Skeletal muscle tissue (tissue), 4 donors: Measurements from ENCODE around the gene PRDM11. TPM values are rescaled to one million over a fixed set of nuclear protein-coding genes. Genes with fewer than 3 reads are reported as not detected.

Experiments
- H3K27ac ChIP-seq: one replicate; pipeline ENCODE4 v1.7.0; 2013; ENCODE audit warnings: mild to moderate bottlenecking, low read depth, low read length, inconsistent platforms
- H3K27me3 ChIP-seq, 3 donors: one replicate each; pipeline ENCODE4 v1.7.0; 2013; ENCODE audit warnings: low read length in 3 of 3; ENCODE audit not compliant: control insufficient read depth in 3 of 3, insufficient read depth in 3 of 3
- H3K36me3 ChIP-seq, 3 donors: one replicate each; pipeline ENCODE4 v1.7.0; 2013; ENCODE audit warnings: low read length in 3 of 3; ENCODE audit not compliant: control insufficient read depth in 3 of 3, insufficient read depth in 3 of 3
- H3K4me1 ChIP-seq, 3 donors: one replicate each; pipeline ENCODE4 v1.7.0; 2013; ENCODE audit warnings: low read length in 3 of 3, mild to moderate bottlenecking in 3 of 3; ENCODE audit not compliant: control insufficient read depth in 3 of 3, insufficient read depth in 3 of 3
- H3K4me3 ChIP-seq, 3 donors: one replicate each; pipeline ENCODE4 v1.7.0; 2013; ENCODE audit warnings: low read length in 3 of 3
- H3K9ac ChIP-seq, 3 donors: one replicate each; pipeline ENCODE4 v1.7.0; 2013; ENCODE audit warnings: low read length in 3 of 3, mild to moderate bottlenecking in 3 of 3, moderate library complexity in 2 of 3, low read depth in 1 of 3
- H3K9me3 ChIP-seq, 3 donors: one replicate each; pipeline ENCODE4 v1.7.0; 2013; ENCODE audit warnings: low read length in 3 of 3; ENCODE audit not compliant: control insufficient read depth in 3 of 3
- total RNA-seq: library from RNA; depleted of rRNA; stranded (reverse); fragments of >200 nt; gene quantifications from one replicate; pipeline ENCODE4 v1.2.3, GENCODE V29; 2014
- donor health status: Osteomylitis.

The PRDM11 gene
- total RNA-seq, 1 donor from 2014 or later: 9.4 TPM

DNA sequence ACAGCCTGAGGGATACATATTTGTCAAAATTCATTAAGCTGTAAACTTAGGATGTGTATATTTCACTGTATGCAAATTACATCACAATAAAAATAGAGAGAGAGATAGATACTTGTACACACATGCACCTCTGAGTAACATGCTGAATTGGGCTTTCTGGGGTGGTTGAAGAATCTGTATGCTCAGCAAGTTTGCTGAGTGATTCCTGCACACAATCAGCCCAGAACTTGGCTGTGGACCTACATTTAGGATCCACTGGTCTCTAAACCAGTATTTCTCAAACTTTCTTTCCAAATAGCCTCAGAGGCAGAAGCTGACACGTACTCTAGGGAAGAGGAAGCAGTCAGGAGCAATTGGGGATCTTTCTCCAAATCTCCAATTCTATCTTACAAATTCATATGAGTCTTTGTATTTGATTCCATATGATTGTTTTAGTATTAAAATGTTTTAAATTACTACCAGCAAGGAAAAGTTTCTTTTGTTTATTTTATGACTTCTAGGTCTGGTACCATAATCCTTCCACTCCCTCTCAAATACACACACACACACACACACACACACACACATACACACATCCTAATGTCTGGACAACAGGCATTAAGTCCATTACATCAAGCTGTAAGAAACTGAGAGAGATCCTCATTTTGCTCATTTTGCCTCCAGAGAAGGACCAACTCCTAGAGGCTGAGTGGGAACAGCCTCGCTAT lies 119.7 kb downstream of the PRDM11 start:
- H3K4me3 ChIP-seq: no peak overlapping the region
- H3K9ac ChIP-seq: no peak overlapping the region
- H3K27me3 ChIP-seq: peaks cover 10 to 34% (median 23%) of the 10 kb centered on the region in 3 donors
- H3K36me3 ChIP-seq: no peaks in the 10 kb centered on the region
- H3K27ac ChIP-seq: no peak overlapping the region
- no peaks in the 10 kb centered on the region for H3K4me1 ChIP-seq
- no peaks in the 10 kb centered on the region for H3K9me3 ChIP-seq

DNA sequence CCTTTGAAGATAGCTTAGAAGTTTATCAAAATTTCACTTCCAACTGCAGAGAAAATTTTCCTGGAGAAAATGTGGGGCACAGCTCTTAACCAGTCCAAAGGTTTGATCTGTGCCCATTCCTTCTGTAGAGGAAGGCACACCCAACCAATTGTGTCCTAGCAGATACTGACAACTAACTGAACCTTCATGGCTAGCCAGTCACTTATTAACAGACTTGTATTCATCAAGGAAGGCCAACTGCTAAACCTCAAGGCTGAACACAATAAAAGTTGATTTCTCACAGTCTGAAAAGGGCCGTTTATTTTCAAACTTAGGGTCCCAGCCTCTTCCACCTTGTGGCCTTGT lies 120.2 kb downstream of the PRDM11 start:
- Histone ChIP-seq H3K9me3 (no peaks in the 10 kb centered on the region), H3K9ac (no peak overlapping the region), H3K27me3 (peaks cover 10 to 34% (median 23%) of the 10 kb centered on the region in 3 donors), H3K4me1 (no peaks in the 10 kb centered on the region), H3K4me3 (no peak overlapping the region), H3K27ac (no peak overlapping the region), H3K36me3 (no peaks in the 10 kb centered on the region)

DNA sequence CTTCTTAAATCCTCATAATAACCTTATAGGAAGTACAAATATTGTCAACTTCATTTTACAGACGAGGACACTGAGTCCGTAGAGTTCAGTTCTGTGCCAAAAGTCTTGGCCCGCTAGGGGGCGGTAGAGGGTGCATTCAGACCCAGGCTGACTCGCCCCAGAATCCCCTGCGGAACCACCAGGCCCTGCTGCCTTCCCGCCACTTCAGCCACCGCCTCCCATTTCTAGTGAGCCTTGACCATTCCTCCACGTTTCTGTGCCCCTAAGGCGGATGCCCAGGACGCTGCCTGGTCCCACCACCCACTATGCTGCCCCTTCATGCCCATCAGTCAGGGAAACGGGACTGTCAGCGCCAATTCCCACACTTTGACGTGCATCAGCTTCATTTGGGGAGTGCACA lies 120.6 kb downstream of the PRDM11 start:
- Histone ChIP-seq H3K9ac (no peak overlapping the region), H3K9me3 (no peaks in the 10 kb centered on the region), H3K4me3 (no peak overlapping the region), H3K4me1 (no peaks in the 10 kb centered on the region), H3K27me3 (peaks cover 10 to 34% (median 23%) of the 10 kb centered on the region in 3 donors), H3K27ac (no peak overlapping the region), H3K36me3 (no peaks in the 10 kb centered on the region)

- Histone ChIP-seq H3K27ac (no peak overlapping the region), H3K9me3 (no peaks in the 10 kb centered on the region), H3K36me3 (no peaks in the 10 kb centered on the region), H3K9ac (no peak overlapping the region), H3K4me3 (no peak overlapping the region), H3K4me1 (no peaks in the 10 kb centered on the region), H3K27me3 (peaks cover 10 to 33% (median 22%) of the 10 kb centered on the region in 3 donors)
Measured at GRCh38 chr11:45267652-45268299, 121.3 kb downstream of the PRDM11 start.

DNA sequence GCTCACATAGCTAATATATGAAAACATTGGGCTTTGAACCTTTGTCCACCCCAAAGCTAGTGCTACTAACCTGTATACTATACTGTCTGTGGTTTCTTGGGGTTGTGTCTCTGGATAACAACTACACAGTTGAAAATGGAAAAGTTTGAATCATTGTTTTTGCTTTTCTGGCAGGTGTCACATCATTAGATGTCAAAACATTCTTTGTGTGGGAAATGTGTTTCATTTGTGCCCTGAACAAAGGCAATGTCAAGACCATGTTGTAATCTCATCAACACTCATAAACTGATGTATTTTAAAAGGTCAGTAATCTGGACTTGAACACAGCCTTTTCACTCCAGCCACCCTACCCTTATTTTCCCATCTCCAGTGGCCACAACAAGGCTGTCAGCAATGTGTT lies 123.2 kb downstream of the PRDM11 start:
- no peak overlapping the region for H3K9ac ChIP-seq
- H3K27me3 ChIP-seq: peaks cover 10 to 24% (median 18%) of the 10 kb centered on the region in 3 donors

DNA sequence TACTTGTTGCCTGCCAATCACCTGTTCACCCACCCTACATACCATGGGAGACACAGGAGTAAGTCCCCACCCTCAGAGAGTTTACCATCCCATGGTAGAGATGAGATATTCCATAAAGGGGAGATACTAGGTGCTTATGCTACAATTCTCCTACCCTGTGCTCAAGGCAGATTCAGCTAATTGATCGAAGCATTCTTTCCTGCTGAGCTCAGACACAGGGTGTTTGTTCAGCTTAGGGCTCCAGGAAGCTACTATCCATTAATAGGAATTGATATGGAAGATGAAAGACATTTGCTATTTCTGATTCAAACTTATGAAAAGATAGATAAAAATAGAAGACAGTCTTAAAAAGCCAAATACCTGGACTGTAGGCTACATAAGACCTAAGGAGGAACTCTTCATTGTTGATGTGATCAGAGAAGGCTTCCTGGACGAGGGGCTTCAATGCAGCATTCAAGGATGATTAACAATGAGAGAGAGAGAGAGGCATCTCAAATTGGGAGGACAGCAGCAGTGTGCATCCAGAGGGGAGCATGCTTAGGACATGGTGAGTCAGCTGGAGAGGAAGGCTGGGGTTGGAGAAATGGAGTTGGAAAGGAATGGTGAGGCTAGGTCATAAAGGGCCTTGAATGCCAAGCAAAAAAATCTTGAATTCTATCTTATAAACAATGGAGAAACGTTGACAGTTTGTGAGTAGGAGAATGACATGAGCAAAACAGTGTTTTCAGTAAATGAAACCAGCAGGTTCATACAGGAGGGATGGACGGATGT lies 124.7 kb downstream of the PRDM11 start:
- Histone ChIP-seq H3K9me3 (no peaks in the 10 kb centered on the region), H3K27me3 (peaks cover 6 to 18% (median 18%) of the 10 kb centered on the region in 3 donors)

More for the DNA sequence above, 123.2 kb downstream of the PRDM11 start:
- H3K9me3 ChIP-seq: no peaks in the 10 kb centered on the region
- no peaks in the 10 kb centered on the region for H3K36me3 ChIP-seq
- no peaks in the 10 kb centered on the region for H3K4me1 ChIP-seq
- no peak overlapping the region for H3K27ac ChIP-seq
- no peak overlapping the region for H3K4me3 ChIP-seq

DNA sequence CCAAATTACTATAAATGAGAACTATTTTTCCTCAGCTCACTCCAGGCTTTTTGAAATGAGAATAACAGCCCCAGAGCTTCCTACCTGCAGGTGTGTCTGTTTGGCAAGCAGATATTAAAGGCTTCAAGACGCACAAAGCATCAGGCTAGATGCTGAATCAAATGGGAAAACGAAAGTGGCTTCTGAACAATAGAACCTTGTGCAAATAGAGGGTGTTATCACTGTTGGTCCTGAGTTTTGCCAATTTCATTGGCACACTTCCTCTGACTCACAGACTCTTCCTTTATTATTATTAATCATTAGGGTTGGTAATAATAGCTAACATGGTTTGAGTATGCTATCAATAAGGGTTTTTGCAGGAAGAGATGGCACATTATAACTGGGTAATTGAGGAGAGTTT lies 126.3 kb downstream of the PRDM11 start:
- H3K4me3 ChIP-seq: no peak overlapping the region
- no peaks in the 10 kb centered on the region for H3K36me3 ChIP-seq
- H3K27ac ChIP-seq: no peak overlapping the region
- peaks cover 6 to 13% (median 11%) of the 10 kb centered on the region in 3 donors for H3K27me3 ChIP-seq
- H3K9ac ChIP-seq: no peak overlapping the region
- no peaks in the 10 kb centered on the region for H3K4me1 ChIP-seq
- H3K9me3 ChIP-seq: no peaks in the 10 kb centered on the region

More for the DNA sequence above, 124.7 kb downstream of the PRDM11 start:
- no peak overlapping the region for H3K4me3 ChIP-seq
- no peak overlapping the region for H3K9ac ChIP-seq
- H3K27ac ChIP-seq: no peak overlapping the region
- no peaks in the 10 kb centered on the region for H3K4me1 ChIP-seq
- H3K36me3 ChIP-seq: no peaks in the 10 kb centered on the region

DNA sequence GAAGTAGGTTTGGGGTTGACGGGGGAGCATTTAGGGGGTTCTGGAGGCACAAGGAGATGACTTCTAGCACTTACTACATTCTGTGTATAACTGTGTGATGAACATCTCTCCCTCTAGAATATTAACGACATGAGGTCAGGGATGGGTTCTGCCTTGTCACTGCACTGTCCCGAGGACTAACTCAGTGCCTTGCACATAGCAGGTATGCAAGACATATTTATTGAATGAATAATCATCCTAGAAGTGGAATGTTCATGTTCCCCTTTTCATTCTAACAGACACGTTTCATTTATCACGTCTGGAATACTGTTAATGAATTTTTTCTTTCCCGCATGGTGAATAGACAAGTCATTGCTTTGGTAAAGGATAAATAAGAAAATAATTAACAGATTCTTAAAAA lies 127.1 kb downstream of the PRDM11 start:
- Histone ChIP-seq H3K4me3 (no peak overlapping the region), H3K9ac (no peak overlapping the region), H3K27ac (no peak overlapping the region), H3K9me3 (no peaks in the 10 kb centered on the region), H3K4me1 (no peaks in the 10 kb centered on the region), H3K27me3 (peaks cover 3 to 8% (median 6%) of the 10 kb centered on the region in 3 donors), H3K36me3 (no peaks in the 10 kb centered on the region)

GRCh38 chr11:45274206-45274605 lies 127.8 kb downstream of the PRDM11 start:
- Histone ChIP-seq H3K27ac (no peak overlapping the region), H3K27me3 (peaks cover 0 to 8% (median 4%) of the 10 kb centered on the region in 3 donors), H3K9me3 (no peaks in the 10 kb centered on the region), H3K4me3 (no peak overlapping the region), H3K36me3 (no peaks in the 10 kb centered on the region), H3K4me1 (no peaks in the 10 kb centered on the region), H3K9ac (no peak overlapping the region)

DNA sequence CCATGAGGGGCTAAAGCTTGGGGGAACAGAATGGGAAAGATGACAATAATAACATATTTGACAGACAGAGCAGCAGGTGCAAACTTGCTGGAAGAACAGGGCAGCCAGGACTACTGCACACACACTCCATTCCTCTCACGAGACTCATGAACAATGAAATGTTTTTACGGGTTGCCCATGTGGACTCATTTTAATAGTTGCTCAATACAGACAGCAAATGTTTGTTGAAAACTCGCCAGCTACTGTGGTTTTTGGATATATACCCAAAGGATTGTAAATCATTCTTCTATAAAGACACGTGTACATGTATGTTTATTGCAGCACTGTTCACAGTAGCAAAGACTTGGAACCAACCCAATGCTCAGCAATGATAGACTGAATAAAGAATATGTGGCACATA lies 129.4 kb downstream of the PRDM11 start:
- no peak overlapping the region for H3K27ac ChIP-seq
- H3K36me3 ChIP-seq: no peaks in the 10 kb centered on the region
- peaks cover 0 to 8% (median 4%) of the 10 kb centered on the region in 3 donors for H3K27me3 ChIP-seq
- no peaks in the 10 kb centered on the region for H3K9me3 ChIP-seq
- no peaks in the 10 kb centered on the region for H3K4me1 ChIP-seq
- H3K4me3 ChIP-seq: no peak overlapping the region
- no peak overlapping the region for H3K9ac ChIP-seq
